IMR-90 (cell line): Measurements from ENCODE around the gene FAM221A.

ENCODE experiments used
- CEBPB ChIP-seq: IDR thresholded peaks from 2 replicates; pipeline ENCODE4 v1.6.1; 2012; ENCODE audit warnings: low read depth, low read length, improper control_type of control experiment
- POLR2A ChIP-seq: IDR thresholded peaks from 2 replicates; pipeline ENCODE4 v1.6.1; 2012; ENCODE audit warnings: mild to moderate bottlenecking, low read depth, low read length
- RAD21 ChIP-seq: IDR thresholded peaks from 2 replicates; pipeline ENCODE4 v1.6.1; 2012; ENCODE audit warnings: low read length, improper control_type of control experiment
- RFX5 ChIP-seq: IDR thresholded peaks from 2 replicates; pipeline ENCODE4 v1.8.0; 2012; ENCODE audit warnings: low read depth, mild to moderate bottlenecking, low read length, moderate library complexity
- TF ChIP-seq, protein P1 (sequence below): conservative IDR thresholded peaks from 2 replicates; pipeline ENCODE4 v1.5.1; 2012; ENCODE audit warnings: mild to moderate bottlenecking, low read depth, low read length, improper control_type of control experiment

DNA sequence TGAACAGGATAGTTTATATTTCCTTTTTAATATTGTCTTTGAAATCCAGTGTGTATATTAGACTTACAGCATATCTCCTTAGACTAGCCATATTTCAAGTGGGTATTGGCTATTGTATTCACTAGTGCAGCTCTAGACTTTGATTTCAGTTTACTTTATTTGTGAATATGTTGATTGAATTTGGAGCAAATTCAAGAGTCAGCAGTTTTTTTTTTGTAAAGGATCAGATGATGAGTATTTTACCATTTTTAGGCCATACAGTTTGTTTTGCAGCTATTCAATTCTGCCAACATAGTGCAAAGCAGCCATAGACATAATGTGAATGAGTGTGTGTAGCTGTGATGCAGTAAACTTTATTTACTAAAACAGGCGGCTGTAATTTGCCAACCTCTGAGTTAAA lies 34.6 kb downstream of the FAM221A start:
- TF ChIP-seq, protein P1, sequence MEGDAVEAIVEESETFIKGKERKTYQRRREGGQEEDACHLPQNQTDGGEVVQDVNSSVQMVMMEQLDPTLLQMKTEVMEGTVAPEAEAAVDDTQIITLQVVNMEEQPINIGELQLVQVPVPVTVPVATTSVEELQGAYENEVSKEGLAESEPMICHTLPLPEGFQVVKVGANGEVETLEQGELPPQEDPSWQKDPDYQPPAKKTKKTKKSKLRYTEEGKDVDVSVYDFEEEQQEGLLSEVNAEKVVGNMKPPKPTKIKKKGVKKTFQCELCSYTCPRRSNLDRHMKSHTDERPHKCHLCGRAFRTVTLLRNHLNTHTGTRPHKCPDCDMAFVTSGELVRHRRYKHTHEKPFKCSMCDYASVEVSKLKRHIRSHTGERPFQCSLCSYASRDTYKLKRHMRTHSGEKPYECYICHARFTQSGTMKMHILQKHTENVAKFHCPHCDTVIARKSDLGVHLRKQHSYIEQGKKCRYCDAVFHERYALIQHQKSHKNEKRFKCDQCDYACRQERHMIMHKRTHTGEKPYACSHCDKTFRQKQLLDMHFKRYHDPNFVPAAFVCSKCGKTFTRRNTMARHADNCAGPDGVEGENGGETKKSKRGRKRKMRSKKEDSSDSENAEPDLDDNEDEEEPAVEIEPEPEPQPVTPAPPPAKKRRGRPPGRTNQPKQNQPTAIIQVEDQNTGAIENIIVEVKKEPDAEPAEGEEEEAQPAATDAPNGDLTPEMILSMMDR: no peak
- TF ChIP-seq RAD21: no peak
- no peak for TF ChIP-seq CEBPB
- TF ChIP-seq POLR2A: no peak
- no peak for TF ChIP-seq RFX5
